ENCODE measurements around the gene ARHGAP15.

GRCh38 chr2:143551971-143552650, 422.9 kb downstream of the ARHGAP15 start:
- no peak for TF ChIP-seq ESRRA (IDR thresholded peaks at IDR 0.05; ENCODE audit: borderline replicate concordance, low read length)
- TF ChIP-seq, protein P1, sequence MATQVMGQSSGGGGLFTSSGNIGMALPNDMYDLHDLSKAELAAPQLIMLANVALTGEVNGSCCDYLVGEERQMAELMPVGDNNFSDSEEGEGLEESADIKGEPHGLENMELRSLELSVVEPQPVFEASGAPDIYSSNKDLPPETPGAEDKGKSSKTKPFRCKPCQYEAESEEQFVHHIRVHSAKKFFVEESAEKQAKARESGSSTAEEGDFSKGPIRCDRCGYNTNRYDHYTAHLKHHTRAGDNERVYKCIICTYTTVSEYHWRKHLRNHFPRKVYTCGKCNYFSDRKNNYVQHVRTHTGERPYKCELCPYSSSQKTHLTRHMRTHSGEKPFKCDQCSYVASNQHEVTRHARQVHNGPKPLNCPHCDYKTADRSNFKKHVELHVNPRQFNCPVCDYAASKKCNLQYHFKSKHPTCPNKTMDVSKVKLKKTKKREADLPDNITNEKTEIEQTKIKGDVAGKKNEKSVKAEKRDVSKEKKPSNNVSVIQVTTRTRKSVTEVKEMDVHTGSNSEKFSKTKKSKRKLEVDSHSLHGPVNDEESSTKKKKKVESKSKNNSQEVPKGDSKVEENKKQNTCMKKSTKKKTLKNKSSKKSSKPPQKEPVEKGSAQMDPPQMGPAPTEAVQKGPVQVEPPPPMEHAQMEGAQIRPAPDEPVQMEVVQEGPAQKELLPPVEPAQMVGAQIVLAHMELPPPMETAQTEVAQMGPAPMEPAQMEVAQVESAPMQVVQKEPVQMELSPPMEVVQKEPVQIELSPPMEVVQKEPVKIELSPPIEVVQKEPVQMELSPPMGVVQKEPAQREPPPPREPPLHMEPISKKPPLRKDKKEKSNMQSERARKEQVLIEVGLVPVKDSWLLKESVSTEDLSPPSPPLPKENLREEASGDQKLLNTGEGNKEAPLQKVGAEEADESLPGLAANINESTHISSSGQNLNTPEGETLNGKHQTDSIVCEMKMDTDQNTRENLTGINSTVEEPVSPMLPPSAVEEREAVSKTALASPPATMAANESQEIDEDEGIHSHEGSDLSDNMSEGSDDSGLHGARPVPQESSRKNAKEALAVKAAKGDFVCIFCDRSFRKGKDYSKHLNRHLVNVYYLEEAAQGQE (IDR thresholded peaks at IDR 0.05): no peak
- TF ChIP-seq POLR2A (IDR thresholded peaks at IDR 0.05; ENCODE audit: low read length): no peak
- no peak for TF ChIP-seq CTCF (IDR thresholded peaks at IDR 0.05)
- TF ChIP-seq EP300 (IDR thresholded peaks at IDR 0.05): no peak
- TF ChIP-seq JUNB (IDR thresholded peaks at IDR 0.05): no peak
- TF ChIP-seq, protein P2, sequence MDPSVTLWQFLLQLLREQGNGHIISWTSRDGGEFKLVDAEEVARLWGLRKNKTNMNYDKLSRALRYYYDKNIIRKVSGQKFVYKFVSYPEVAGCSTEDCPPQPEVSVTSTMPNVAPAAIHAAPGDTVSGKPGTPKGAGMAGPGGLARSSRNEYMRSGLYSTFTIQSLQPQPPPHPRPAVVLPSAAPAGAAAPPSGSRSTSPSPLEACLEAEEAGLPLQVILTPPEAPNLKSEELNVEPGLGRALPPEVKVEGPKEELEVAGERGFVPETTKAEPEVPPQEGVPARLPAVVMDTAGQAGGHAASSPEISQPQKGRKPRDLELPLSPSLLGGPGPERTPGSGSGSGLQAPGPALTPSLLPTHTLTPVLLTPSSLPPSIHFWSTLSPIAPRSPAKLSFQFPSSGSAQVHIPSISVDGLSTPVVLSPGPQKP (IDR thresholded peaks at IDR 0.05; ENCODE audit: low read depth, low read length): no peak
- TF ChIP-seq, protein P3, sequence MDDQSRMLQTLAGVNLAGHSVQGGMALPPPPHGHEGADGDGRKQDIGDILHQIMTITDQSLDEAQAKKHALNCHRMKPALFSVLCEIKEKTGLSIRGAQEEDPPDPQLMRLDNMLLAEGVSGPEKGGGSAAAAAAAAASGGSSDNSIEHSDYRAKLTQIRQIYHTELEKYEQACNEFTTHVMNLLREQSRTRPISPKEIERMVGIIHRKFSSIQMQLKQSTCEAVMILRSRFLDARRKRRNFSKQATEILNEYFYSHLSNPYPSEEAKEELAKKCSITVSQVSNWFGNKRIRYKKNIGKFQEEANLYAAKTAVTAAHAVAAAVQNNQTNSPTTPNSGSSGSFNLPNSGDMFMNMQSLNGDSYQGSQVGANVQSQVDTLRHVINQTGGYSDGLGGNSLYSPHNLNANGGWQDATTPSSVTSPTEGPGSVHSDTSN (IDR thresholded peaks at IDR 0.05): no peak
- no peak for TF ChIP-seq BHLHE40 (IDR thresholded peaks at IDR 0.05; ENCODE audit: low read depth, low read length)
- no peak for TF ChIP-seq ZFP36 (IDR thresholded peaks at IDR 0.05; ENCODE audit: borderline replicate concordance, partially characterized antibody)

Measured in A549 (cell line).